Measurements from ENCODE around the gene NOC2L. TPM values are rescaled to one million over a fixed set of nuclear protein-coding genes. Genes with fewer than 3 reads are reported as not detected.
"Not testable (repeated sequence)": the region's sequence is repeated elsewhere in the genome, so short reads cannot be mapped to it uniquely, and the experiment has no call there.

Gene NOC2L
- total RNA-seq, 2 experiments from 2014 or later: 50.2 to 52.0 TPM

DNA sequence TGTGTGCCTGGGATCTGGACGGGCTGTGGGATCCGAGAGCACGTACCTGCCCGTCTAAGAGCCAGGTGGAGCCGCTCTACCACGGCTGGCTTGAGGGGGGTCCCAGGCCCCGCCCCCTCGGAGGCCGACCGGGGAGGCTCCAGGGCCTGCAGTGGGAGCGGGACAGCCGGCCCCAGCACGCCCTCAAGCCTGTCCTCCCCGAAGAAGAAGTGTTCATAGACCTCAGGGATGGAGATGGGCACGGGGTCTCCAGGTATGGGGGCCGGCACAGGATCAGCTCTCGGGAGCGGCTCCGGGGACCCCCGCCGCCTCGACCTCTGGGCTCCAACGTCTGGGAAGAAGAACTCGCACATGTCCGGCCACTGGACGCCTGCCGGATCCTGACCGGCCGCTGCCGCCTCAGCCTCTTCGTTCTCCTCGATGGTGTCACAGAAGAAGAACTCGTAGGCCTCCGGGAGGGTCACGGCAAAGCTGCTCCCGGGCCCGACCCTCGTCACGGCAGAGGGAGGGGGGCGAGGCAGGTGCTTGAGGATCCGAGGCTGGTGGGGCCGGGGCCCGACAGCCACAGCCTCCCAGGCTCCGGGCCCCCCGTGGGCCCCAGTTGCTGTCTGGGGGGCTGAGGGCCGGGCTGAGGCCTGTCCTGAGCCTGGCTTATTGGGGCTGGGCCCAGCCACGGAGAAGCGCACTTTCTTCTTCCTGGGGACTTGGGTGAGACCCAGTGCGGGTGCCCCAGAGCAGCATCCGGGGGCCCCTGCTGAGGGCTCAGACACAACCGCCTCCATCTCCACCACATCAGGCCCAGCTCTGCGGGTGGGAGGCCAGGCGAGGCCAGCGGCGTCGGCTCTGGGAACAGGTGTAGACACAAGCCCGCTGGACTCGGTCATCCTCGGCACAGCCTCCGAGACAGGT is 20.0 kb upstream of the NOC2L start:
- TF ChIP-seq CTCF (IDR thresholded peaks at IDR 0.05): no peak
- Histone ChIP-seq H3K9me3 (ENCODE audit: control insufficient read depth in 1 of 2, insufficient read depth in 1 of 2, low read length in 2 of 2) (peaks cover 0 to 7% of the 10 kb centered on the region in 2 experiments), H3K27ac (ENCODE audit: low read depth in 1 of 2, low read length in 2 of 2) (no peak overlapping the region), H3K27me3 (ENCODE audit: control insufficient read depth in 1 of 2, insufficient read depth in 2 of 2, low read length in 2 of 2) (peaks cover 7 to 12% of the 10 kb centered on the region in 2 experiments), H3K4me3 (ENCODE audit: low read length) (no peak overlapping the region), H3K4me1 (ENCODE audit: insufficient read depth, low read length) (peaks cover 11% of the 10 kb centered on the region), H3K36me3 (ENCODE audit: insufficient read depth, low read length) (no peaks in the 10 kb centered on the region)
- Mint-ChIP-seq H3K36me3 (ENCODE audit: low read depth) (no peaks in the 10 kb centered on the region), H3K27me3 (peaks cover 16% of the 10 kb centered on the region), H3K9me3 (no peaks in the 10 kb centered on the region), H3K27ac (no peak overlapping the region), H3K4me1 (ENCODE audit: low read depth) (peaks cover 7% of the 10 kb centered on the region), H3K4me3 (no peak overlapping the region)
- ChIA-PET CTCF (no interaction called here), POLR2A (no interaction called here)
- intact Hi-C loops (cut with DNase I, micrococcal nuclease): no loop called here
- DNase-seq (peak in 1 of 14 experiments; percentile 39), ATAC-seq (ENCODE audit: poor library complexity) (no peak)

- no peak for TF ChIP-seq CTCF (IDR thresholded peaks at IDR 0.05)
- DNase-seq: peak in 1 of 14 experiments; percentile 41
- Histone ChIP-seq H3K36me3 (ENCODE audit: insufficient read depth, low read length) (no peaks in the 10 kb centered on the region), H3K27me3 (ENCODE audit: control insufficient read depth in 1 of 2, insufficient read depth in 2 of 2, low read length in 2 of 2) (peaks cover 8 to 10% of the 10 kb centered on the region in 2 experiments), H3K4me3 (ENCODE audit: low read length) (no peak overlapping the region), H3K4me1 (ENCODE audit: insufficient read depth, low read length) (peaks cover 11% of the 10 kb centered on the region), H3K27ac (ENCODE audit: low read depth in 1 of 2, low read length in 2 of 2) (no peak overlapping the region), H3K9me3 (ENCODE audit: control insufficient read depth in 1 of 2, insufficient read depth in 1 of 2, low read length in 2 of 2) (peaks cover 0 to 8% of the 10 kb centered on the region in 2 experiments)
- peaks cover 7% of the 10 kb centered on the region for H3K4me1 Mint-ChIP-seq (ENCODE audit: low read depth)
- no peaks in the 10 kb centered on the region for H3K9me3 Mint-ChIP-seq
- intact Hi-C loops (cut with DNase I, micrococcal nuclease): no loop called here
- ATAC-seq (ENCODE audit: poor library complexity): no peak
- H3K27ac Mint-ChIP-seq: no peak overlapping the region
- H3K36me3 Mint-ChIP-seq (ENCODE audit: low read depth): no peaks in the 10 kb centered on the region
- ChIA-PET CTCF (no interaction called here), POLR2A (no interaction called here)
- H3K27me3 Mint-ChIP-seq: peaks cover 20% of the 10 kb centered on the region
- H3K4me3 Mint-ChIP-seq: no peak overlapping the region
Observed at GRCh38 chr1:978069-978834, 19.2 kb upstream of the NOC2L start.

- H3K4me3 ChIP-seq (ENCODE audit: low read length); H3K27ac Mint-ChIP-seq; H3K4me1 Mint-ChIP-seq (ENCODE audit: low read depth); H3K4me3 Mint-ChIP-seq; DNase-seq; H3K9me3 Mint-ChIP-seq; H3K27ac ChIP-seq (ENCODE audit: low read depth in 1 of 2, low read length in 2 of 2); ATAC-seq (ENCODE audit: poor library complexity); H3K36me3 Mint-ChIP-seq (ENCODE audit: low read depth); H3K36me3 ChIP-seq (ENCODE audit: insufficient read depth, low read length): not testable (repeated sequence)
- Histone ChIP-seq H3K27me3 (ENCODE audit: control insufficient read depth in 1 of 2, insufficient read depth in 2 of 2, low read length in 2 of 2) (peaks cover 7 to 19% of the 10 kb centered on the region in 2 experiments), H3K4me1 (ENCODE audit: insufficient read depth, low read length) (peaks cover 11% of the 10 kb centered on the region), H3K9me3 (ENCODE audit: control insufficient read depth in 1 of 2, insufficient read depth in 1 of 2, low read length in 2 of 2) (peaks cover 0 to 12% of the 10 kb centered on the region in 2 experiments)
- H3K27me3 Mint-ChIP-seq: peaks cover 16% of the 10 kb centered on the region
- POLR2A ChIA-PET: interaction anchor here (0.9 kb wide), 1 partner anchor 10 kb away, joined by 3 read pairs; no protein-coding TSS in a partner anchor
- CTCF ChIA-PET: interaction anchor here (1.2 to 1.7 kb wide), 3 partner anchors 7 to 72 kb away, joined by 4 read pairs; no protein-coding TSS in a partner anchor
- intact Hi-C loops (cut with DNase I, micrococcal nuclease): loop anchor here (1.0 kb wide), 2 partner anchors 72 to 106 kb away; no protein-coding TSS in a partner anchor
Observed at GRCh38 chr1:976791-977190, 17.7 kb upstream of the NOC2L start.
